GM12872 (cell line): ENCODE data around the gene GRPEL2.

Experiments used
- CTCF ChIP-seq: IDR thresholded peaks from 3 replicates; pipeline ENCODE4 v1.5.1; 2011; ENCODE audit warnings: low read depth, mild to moderate bottlenecking, low read length, moderate library complexity; ENCODE audit not compliant: insufficient read depth

GRPEL2 gene

GRCh38 chr5:149322518-149322917, 22.8 kb upstream of the GRPEL2 start:
- TF ChIP-seq CTCF = no peak

GRCh38 chr5:149323210-149323609, 22.1 kb upstream of the GRPEL2 start:
- TF ChIP-seq CTCF = no peak

- no peak for TF ChIP-seq CTCF
Measured at GRCh38 chr5:149323621-149324205, 21.6 kb upstream of the GRPEL2 start.

GRCh38 chr5:149324641-149325040, 20.7 kb upstream of the GRPEL2 start:
- no peak for TF ChIP-seq CTCF

GRCh38 chr5:149325166-149325735, 20.0 kb upstream of the GRPEL2 start:
- no peak for TF ChIP-seq CTCF

- no peak for TF ChIP-seq CTCF
Measured at GRCh38 chr5:149325894-149326293, 19.4 kb upstream of the GRPEL2 start.

GRCh38 chr5:149326611-149327010, 18.7 kb upstream of the GRPEL2 start:
- no peak for TF ChIP-seq CTCF
